OCI-LY1 (cell line): ENCODE data around the gene ZXDC.

Experiments used
- H2AFZ ChIP-seq: fragments of 200-600 bp; sonication (generic), shearing (Covaris generic); 2 replicates; pipeline ENCODE4 v1.6.0; 2014; ENCODE audit warnings: antibody characterized with exemption, mild to moderate bottlenecking, low read length
- H3F3A ChIP-seq: fragments of 200-600 bp; sonication (generic), shearing (Covaris generic); 2 replicates; pipeline ENCODE4 v1.6.0; 2014; ENCODE audit warnings: mild to moderate bottlenecking, antibody characterized with exemption, low read length, moderate library complexity; ENCODE audit not compliant: insufficient read depth
- H3K27ac ChIP-seq: fragments of 200-600 bp; sonication (generic); 2 replicates; pipeline ENCODE4 v1.5.1; 2014; ENCODE audit warnings: low read length, mixed run types, mild to moderate bottlenecking, low read depth; ENCODE audit not compliant: poor library complexity, severe bottlenecking
- H3K27me3 ChIP-seq: fragments of 200-600 bp; sonication (generic); 2 replicates; pipeline ENCODE4 v1.6.0; 2014; ENCODE audit warnings: antibody characterized with exemption, mild to moderate bottlenecking, low read length, moderate library complexity; ENCODE audit not compliant: insufficient read depth
- H3K36me3 ChIP-seq: fragments of 200-600 bp; sonication (generic); 2 replicates; pipeline ENCODE4 v1.6.1; 2014; ENCODE audit warnings: mild to moderate bottlenecking, antibody characterized with exemption, low read length, moderate library complexity, mixed read lengths; ENCODE audit not compliant: insufficient read depth
- H3K4me1 ChIP-seq: fragments of 200-600 bp; sonication (generic); 2 replicates; pipeline ENCODE4 v1.5.1; 2014; ENCODE audit warnings: mild to moderate bottlenecking, low read length, moderate library complexity; ENCODE audit not compliant: insufficient read depth, severe bottlenecking
- H3K4me2 ChIP-seq: fragments of 200-600 bp; sonication (generic), shearing (Covaris generic); 2 replicates; pipeline ENCODE4 v1.6.1; 2014; ENCODE audit warnings: low read length
- H3K4me3 ChIP-seq: fragments of 200-600 bp; sonication (generic); 2 replicates; pipeline ENCODE4 v1.5.1; 2014; ENCODE audit warnings: low read length, low read depth, mild to moderate bottlenecking, mixed read lengths; ENCODE audit not compliant: poor library complexity, severe bottlenecking
- H3K79me2 ChIP-seq: fragments of 200-600 bp; shearing (Covaris generic); 2 replicates; pipeline ENCODE4 v1.6.1; 2016; ENCODE audit warnings: mixed run types, low read length, mixed read lengths; ENCODE audit not compliant: insufficient read depth
- H3K9ac ChIP-seq: fragments of 200-600 bp; sonication (generic), shearing (Covaris generic); 2 replicates; pipeline ENCODE4 v1.6.1; 2014; ENCODE audit warnings: mild to moderate bottlenecking, low read length, mixed read lengths
- H3K9me2 ChIP-seq: fragments of 200-600 bp; sonication (generic), shearing (Covaris generic); 2 replicates; pipeline ENCODE4 v1.6.1; 2014; ENCODE audit warnings: low read depth, mild to moderate bottlenecking, low read length, mixed read lengths
- H3K9me3 ChIP-seq: fragments of 200-600 bp; shearing (Covaris generic); 2 replicates; pipeline ENCODE4 v1.6.1; 2014; ENCODE audit warnings: low read length, mixed read lengths
- H4K20me1 ChIP-seq: fragments of 200-600 bp; sonication (generic), shearing (Covaris generic); 2 replicates; pipeline ENCODE4 v1.6.0; 2016; ENCODE audit warnings: mild to moderate bottlenecking, low read length; ENCODE audit not compliant: insufficient read depth
- CTCF ChIP-seq: fragments of 200-600 bp; sonication (generic), shearing (Covaris generic); IDR thresholded peaks from 2 replicates; pipeline ENCODE4 v1.5.1; 2017; ENCODE audit warnings: mild to moderate bottlenecking, antibody characterized with exemption, low read length, moderate library complexity, mixed read lengths
- EZH2 ChIP-seq: fragments of 200-600 bp; sonication (generic), shearing (Covaris generic); IDR thresholded peaks from 2 replicates; pipeline ENCODE4 v1.8.0; 2017; ENCODE audit warnings: borderline replicate concordance, mixed run types, mild to moderate bottlenecking, antibody characterized with exemption, low read length, moderate library complexity, mixed read lengths

The ZXDC gene

GRCh38 chr3:126509597-126510307, 34.1 kb upstream of the ZXDC start:
- Histone ChIP-seq H3K4me1 (no peaks in the 10 kb centered on the region), H3K27me3 (peaks cover 12% of the 10 kb centered on the region; the same call in 1 of the 2 replicates), H2AFZ (no peak overlapping the region), H3K4me3 (no peak overlapping the region), H3K36me3 (no peaks in the 10 kb centered on the region), H4K20me1 (no peaks in the 10 kb centered on the region), H3K79me2 (no peaks in the 10 kb centered on the region), H3F3A (no peaks in the 10 kb centered on the region), H3K4me2 (no peak overlapping the region), H3K9me2 (no peaks in the 10 kb centered on the region), H3K27ac (no peak overlapping the region), H3K9ac (no peak overlapping the region), H3K9me3 (no peaks in the 10 kb centered on the region)
- no peak for TF ChIP-seq EZH2
- TF ChIP-seq CTCF: no peak

GRCh38 chr3:126508564-126508964, 32.9 kb upstream of the ZXDC start:
- no peak overlapping the region for H3K4me2 ChIP-seq
- no peaks in the 10 kb centered on the region for H4K20me1 ChIP-seq
- no peak overlapping the region for H3K27ac ChIP-seq
- H3K4me3 ChIP-seq: no peak overlapping the region
- peaks cover 12% of the 10 kb centered on the region; the same call in 1 of the 2 replicates for H3K27me3 ChIP-seq
- no peak overlapping the region for H3K9ac ChIP-seq
- H3F3A ChIP-seq: no peaks in the 10 kb centered on the region
- no peaks in the 10 kb centered on the region for H3K79me2 ChIP-seq
- H3K9me2 ChIP-seq: no peaks in the 10 kb centered on the region
- TF ChIP-seq EZH2 (no peak), CTCF (no peak)
- no peaks in the 10 kb centered on the region for H3K9me3 ChIP-seq
- no peaks in the 10 kb centered on the region for H3K4me1 ChIP-seq
- H2AFZ ChIP-seq: no peak overlapping the region
- no peaks in the 10 kb centered on the region for H3K36me3 ChIP-seq

- no peak overlapping the region for H3K4me2 ChIP-seq
Observed at GRCh38 chr3:126507886-126508285, 32.2 kb upstream of the ZXDC start.

More at GRCh38 chr3:126507886-126508285, 32.2 kb upstream of the ZXDC start:
- Histone ChIP-seq H3K27ac (no peak overlapping the region), H3K9me3 (no peaks in the 10 kb centered on the region), H3K4me1 (no peaks in the 10 kb centered on the region), H3K9me2 (no peaks in the 10 kb centered on the region), H2AFZ (no peak overlapping the region), H4K20me1 (no peaks in the 10 kb centered on the region), H3K79me2 (no peaks in the 10 kb centered on the region), H3K27me3 (peaks cover 12% of the 10 kb centered on the region; the same call in 1 of the 2 replicates), H3K36me3 (no peaks in the 10 kb centered on the region), H3F3A (no peaks in the 10 kb centered on the region), H3K9ac (no peak overlapping the region), H3K4me3 (no peak overlapping the region)
- no peak for TF ChIP-seq EZH2
- TF ChIP-seq CTCF: no peak
